T-helper 17 cell (primary cell): ENCODE data around the gene AZI2. TPM values are rescaled to one million over a fixed set of nuclear protein-coding genes. Genes with fewer than 3 reads are reported as not detected.

Experiments used
- ATAC-seq: fragments of 150-1000 bp; cut with Tn5 transposase; 2 replicates; pipeline ENCODE4 v1.10.0; 2021; ENCODE audit warnings: mild to moderate bottlenecking, moderate library complexity
- DNase-seq, 3 donors: peaks; one replicate each; pipeline versions ENCODE4 v3.0.0 to v3.0.0-alpha.2; 2020 to 2021
- H3K9me3 ChIP-seq: one replicate; pipeline ENCODE4 v1.7.0; 2013; ENCODE audit warnings: low read length, mild to moderate bottlenecking; ENCODE audit not compliant: control insufficient read depth, poor library complexity, severe bottlenecking
- H3K27ac Mint-ChIP-seq: one replicate; pipeline ENCODE4 v1.8.0; 2022; ENCODE audit warnings: mild to moderate bottlenecking, moderate library complexity, mixed read lengths
- H3K27me3 Mint-ChIP-seq: one replicate; pipeline ENCODE4 v1.8.0; 2022; ENCODE audit warnings: mixed read lengths
- H3K36me3 Mint-ChIP-seq: one replicate; pipeline ENCODE4 v1.8.0; 2022; ENCODE audit warnings: low read depth, mixed read lengths
- H3K4me1 Mint-ChIP-seq: one replicate; pipeline ENCODE4 v1.8.0; 2022; ENCODE audit warnings: mild to moderate bottlenecking, mixed read lengths
- H3K4me3 Mint-ChIP-seq: one replicate; pipeline ENCODE4 v1.8.0; 2022; ENCODE audit warnings: mild to moderate bottlenecking, moderate library complexity, mixed read lengths
- total RNA-seq, 4 donors: library from RNA in 2 of 4; stranded (reverse) in 2 of 4; gene quantifications; one replicate each; pipeline ENCODE4 v1.2.3 and lab custom pipeline; 2022 to 2026

The AZI2 gene
- total RNA-seq, 2 donors from 2014 or later, result 27.0 to 28.1 TPM

DNA sequence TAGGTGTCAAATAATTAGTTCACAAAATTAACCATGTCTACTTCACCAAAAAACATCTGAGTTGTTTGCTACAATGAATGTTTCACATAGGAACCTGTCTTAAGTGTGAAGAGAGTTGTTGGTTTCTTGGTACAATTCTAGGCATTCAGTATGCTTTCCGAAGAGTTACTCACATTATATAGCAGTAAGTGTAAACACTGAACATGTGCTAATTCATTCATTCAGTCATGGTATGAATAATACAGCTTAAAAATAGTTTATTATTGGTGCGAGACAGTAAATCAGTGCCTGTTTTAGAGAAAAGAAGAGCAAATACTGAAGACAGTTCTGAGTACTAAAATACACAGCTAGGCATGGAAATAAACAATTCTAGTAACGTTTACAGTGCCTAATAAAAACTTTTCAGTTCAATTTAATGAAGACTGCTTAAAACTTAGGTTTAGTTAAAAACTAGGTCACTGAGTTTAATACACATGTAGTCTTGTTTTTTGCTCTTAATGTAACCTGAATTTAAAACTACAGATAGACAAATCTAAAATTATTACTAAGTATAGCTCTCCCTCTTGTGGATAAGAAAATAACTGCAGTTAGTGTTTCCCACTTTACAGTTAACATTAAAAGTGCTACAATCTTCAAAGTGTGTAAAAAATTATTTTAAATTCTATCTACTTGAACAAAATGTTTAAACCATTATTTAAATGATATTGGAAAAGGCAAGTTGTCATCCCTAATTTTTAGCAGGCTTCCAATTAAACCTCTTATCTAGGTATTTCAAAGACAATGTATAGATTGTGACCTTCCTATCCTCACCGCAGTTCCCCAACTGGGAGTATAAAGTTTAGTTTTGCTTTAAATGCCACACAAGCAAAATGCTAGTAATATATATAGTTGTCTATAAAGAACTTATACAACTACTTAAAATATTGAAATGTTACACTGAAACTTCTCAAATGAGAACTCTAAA, 20.2 kb downstream of the AZI2 start:
- no peak for DNase-seq

DNA sequence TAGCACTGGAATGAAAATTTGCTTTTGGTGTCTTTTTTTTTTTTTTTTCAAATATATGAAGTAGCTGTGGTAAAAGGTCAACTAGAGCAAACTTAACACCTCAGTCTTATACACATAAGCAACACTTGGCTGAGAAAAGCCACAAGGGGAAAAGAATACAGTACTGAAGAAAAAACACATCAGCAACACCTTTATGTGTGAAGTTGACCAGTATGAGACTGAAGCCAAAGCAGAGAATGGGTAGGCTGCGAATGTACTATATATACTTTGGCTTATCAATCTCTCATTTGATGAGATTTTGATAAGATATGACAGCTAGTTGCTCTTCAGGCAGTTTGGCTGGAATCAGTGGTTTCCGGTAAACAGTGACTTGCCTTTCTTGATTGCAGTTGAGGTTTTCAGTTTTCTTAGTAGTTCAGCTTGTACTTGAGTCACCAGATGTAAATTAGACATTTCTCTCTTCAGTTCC, 22.1 kb downstream of the AZI2 start:
- DNase-seq (no peak), ATAC-seq (peak; percentile 82)
- Mint-ChIP-seq H3K4me3 (no peak overlapping the region), H3K4me1 (peaks cover 11% of the 10 kb centered on the region), H3K27me3 (no peaks in the 10 kb centered on the region), H3K27ac (no peak overlapping the region), H3K36me3 (no peaks in the 10 kb centered on the region)
- no peaks in the 10 kb centered on the region for H3K9me3 ChIP-seq

More for the DNA sequence above, 20.2 kb downstream of the AZI2 start:
- no peaks in the 10 kb centered on the region for H3K36me3 Mint-ChIP-seq
- H3K9me3 ChIP-seq, result no peaks in the 10 kb centered on the region
- peak; percentile 66 for ATAC-seq
- H3K4me3 Mint-ChIP-seq, result no peak overlapping the region
- H3K27ac Mint-ChIP-seq, result no peak overlapping the region
- no peaks in the 10 kb centered on the region for H3K27me3 Mint-ChIP-seq
- peaks cover 9% of the 10 kb centered on the region for H3K4me1 Mint-ChIP-seq

DNA sequence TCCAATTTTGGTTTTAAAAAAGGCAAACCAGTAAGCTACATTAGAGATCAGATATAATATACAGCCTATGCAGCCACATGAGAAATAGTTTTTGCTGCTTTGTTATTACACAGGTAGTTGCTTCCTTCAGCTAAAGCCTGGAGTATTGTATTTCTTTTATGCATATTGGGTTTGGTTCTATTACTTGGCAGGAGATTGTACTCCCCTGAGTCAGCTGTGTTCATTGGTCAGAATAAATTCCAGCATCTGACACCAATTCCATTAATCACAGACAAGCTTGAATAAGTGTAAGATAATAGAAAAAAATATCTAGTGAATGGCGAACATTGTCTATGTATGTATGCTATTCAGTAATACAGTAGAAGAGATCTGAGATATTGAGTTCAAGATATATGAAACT, 26.2 kb downstream of the AZI2 start:
- no peaks in the 10 kb centered on the region for H3K9me3 ChIP-seq
- no peaks in the 10 kb centered on the region for H3K27me3 Mint-ChIP-seq
- H3K4me3 Mint-ChIP-seq, result no peak overlapping the region
- no peak for DNase-seq
- no peak for ATAC-seq
- peaks cover 24% of the 10 kb centered on the region for H3K4me1 Mint-ChIP-seq
- no peak overlapping the region for H3K27ac Mint-ChIP-seq
- H3K36me3 Mint-ChIP-seq, result peaks cover 5% of the 10 kb centered on the region

DNA sequence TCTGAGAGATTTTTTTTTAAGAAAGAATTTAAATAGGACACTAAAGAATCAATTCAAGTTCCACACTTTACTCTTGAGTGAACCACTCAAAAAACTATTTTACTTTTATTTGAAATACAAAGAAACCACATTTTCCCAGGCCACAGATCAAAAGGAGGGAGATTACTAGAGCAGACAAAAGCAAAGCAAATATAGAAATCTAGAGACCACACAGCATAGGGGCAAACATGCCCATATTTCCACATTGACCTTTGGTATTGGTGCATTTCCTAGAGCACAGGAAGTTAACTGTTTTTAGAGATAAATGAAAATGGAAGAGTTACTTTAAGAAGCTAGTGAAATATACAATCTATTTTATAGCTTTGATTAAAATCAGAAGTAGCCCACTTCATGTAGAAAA, 27.6 kb downstream of the AZI2 start:
- no peaks in the 10 kb centered on the region for H3K27me3 Mint-ChIP-seq
- H3K36me3 Mint-ChIP-seq, result peaks cover 5% of the 10 kb centered on the region
- no peak overlapping the region for H3K27ac Mint-ChIP-seq
- no peaks in the 10 kb centered on the region for H3K9me3 ChIP-seq
- no peak overlapping the region for H3K4me3 Mint-ChIP-seq
- no peak for DNase-seq
- no peak for ATAC-seq
- H3K4me1 Mint-ChIP-seq, result peaks cover 21% of the 10 kb centered on the region

DNA sequence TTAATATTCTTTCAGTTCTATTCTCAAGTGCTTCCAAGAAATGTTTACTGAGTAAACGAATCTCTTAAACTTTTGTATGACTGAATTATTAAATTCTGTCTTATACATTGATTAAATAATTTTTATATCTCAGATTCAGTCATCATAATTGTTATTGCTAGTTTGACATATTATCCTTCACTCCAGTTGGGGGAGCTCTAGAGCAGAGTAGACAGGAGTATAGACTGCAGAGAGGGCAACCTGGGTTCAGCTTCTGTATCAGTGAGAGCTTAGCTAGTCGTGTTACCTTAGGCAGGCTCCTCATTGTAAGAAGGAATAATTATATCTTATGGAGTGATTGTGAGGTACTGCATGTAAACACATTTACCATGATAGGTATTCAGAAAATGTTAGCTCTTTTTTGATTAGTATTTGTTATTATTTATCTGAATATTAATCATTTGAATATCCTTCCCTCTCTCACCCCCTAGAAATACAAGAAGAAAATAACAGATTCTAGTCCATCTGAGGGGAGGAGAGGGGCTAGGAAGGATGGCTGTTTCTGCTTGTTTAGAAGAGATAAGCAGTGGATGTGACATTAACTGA, 31.1 kb downstream of the AZI2 start:
- Mint-ChIP-seq H3K4me1 (peaks cover 17% of the 10 kb centered on the region), H3K4me3 (no peak overlapping the region), H3K27me3 (no peaks in the 10 kb centered on the region), H3K36me3 (peaks cover 5% of the 10 kb centered on the region), H3K27ac (no peak overlapping the region)
- DNase-seq, result peak in 1 of 3 donors; percentile 16
- ATAC-seq, result peak; percentile 97
- no peaks in the 10 kb centered on the region for H3K9me3 ChIP-seq

DNA sequence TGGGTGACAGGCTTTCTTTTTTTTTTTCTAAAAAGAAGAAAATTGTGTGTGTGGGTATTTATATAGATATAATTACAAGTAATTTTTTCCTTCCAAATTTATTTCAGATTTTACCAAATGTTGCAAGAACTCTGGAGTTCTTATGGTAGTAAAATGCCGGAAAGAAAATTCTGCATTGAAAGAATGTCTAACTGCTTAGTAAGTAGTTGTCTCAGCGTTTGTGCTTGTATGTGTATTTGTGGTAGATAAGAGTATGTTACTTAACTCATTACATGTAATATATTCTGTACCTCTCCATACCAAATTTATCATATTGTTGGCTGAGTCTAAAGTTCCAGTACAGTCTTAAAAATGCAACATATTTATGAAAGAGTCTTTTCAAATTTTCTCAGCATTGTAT, 32.4 kb downstream of the AZI2 start:
- peaks cover 5% of the 10 kb centered on the region for H3K36me3 Mint-ChIP-seq
- no peak for ATAC-seq
- DNase-seq, result no peak
- no peak overlapping the region for H3K27ac Mint-ChIP-seq
- H3K27me3 Mint-ChIP-seq, result no peaks in the 10 kb centered on the region
- peaks cover 15% of the 10 kb centered on the region for H3K4me1 Mint-ChIP-seq
- H3K9me3 ChIP-seq, result no peaks in the 10 kb centered on the region
- H3K4me3 Mint-ChIP-seq, result no peak overlapping the region

DNA sequence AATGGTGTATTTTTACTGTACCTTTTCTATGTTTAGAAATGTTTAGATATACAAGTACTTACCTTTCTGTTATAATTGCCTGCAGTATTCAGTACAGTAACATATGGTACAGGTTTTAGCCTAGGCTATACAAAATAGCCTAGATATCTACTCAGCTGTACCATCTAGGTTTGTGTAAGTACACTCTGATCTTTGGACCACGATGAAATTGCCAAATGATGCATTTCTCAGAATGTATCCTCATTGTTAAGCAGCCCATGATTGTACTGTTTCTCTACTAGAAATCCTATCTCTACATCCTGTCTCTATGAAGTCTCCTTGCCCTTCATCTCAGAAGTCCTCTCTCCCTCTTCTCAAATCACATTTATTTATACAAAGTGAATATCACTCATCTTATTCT, 32.9 kb downstream of the AZI2 start:
- H3K4me1 Mint-ChIP-seq, result peaks cover 11% of the 10 kb centered on the region
- no peak overlapping the region for H3K27ac Mint-ChIP-seq
- H3K27me3 Mint-ChIP-seq, result no peaks in the 10 kb centered on the region
- ATAC-seq (no peak), DNase-seq (no peak)
- H3K36me3 Mint-ChIP-seq, result peaks cover 5% of the 10 kb centered on the region
- no peaks in the 10 kb centered on the region for H3K9me3 ChIP-seq
- no peak overlapping the region for H3K4me3 Mint-ChIP-seq

DNA sequence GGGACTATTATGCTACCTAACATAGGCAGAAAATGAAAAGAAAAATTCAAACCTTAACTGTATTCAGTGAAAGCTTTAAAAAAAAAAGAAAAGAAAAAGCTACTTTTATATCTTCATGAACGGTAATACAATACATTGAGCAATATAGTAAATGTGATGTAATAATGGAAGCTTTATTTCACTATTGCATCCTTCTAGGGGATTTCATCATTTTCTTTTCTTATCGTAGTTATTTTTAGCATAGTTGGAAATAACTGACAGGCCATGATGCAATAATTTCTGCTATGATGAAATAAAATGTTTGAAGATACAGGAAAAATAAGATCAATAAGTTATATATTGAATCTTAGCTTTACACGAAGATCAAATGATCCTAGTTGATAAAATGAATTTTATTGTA, 40.4 kb downstream of the AZI2 start:
- DNase-seq (no peak), ATAC-seq (no peak)
- H3K27ac Mint-ChIP-seq, result no peak overlapping the region
- H3K36me3 Mint-ChIP-seq, result peaks cover 2% of the 10 kb centered on the region
- H3K9me3 ChIP-seq, result no peaks in the 10 kb centered on the region
- H3K4me1 Mint-ChIP-seq, result peaks cover 8% of the 10 kb centered on the region
- no peak overlapping the region for H3K4me3 Mint-ChIP-seq
- no peaks in the 10 kb centered on the region for H3K27me3 Mint-ChIP-seq

DNA sequence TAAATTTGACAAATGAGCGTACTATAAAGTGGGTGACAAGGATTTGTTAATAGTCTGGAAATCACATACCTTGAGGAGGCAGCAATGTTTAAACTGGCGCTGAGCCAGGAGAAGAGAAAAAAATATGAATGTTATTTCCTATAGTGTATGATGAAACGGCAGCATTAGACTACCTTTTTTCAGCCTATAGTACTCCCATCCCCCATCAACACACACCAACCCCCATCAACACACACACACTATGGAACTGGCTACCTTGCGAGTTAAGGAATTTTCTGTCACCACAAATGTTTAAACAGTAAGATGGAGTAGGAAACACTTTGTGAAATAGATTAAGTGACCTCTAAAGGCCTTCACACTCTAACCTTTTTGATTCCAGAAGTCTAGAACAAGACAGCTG, 46.9 kb downstream of the AZI2 start:
- Mint-ChIP-seq H3K36me3 (no peaks in the 10 kb centered on the region), H3K27me3 (no peaks in the 10 kb centered on the region), H3K27ac (no peak overlapping the region), H3K4me3 (no peak overlapping the region), H3K4me1 (peaks cover 4% of the 10 kb centered on the region)
- H3K9me3 ChIP-seq, result no peaks in the 10 kb centered on the region
- no peak for ATAC-seq
- no peak for DNase-seq

DNA sequence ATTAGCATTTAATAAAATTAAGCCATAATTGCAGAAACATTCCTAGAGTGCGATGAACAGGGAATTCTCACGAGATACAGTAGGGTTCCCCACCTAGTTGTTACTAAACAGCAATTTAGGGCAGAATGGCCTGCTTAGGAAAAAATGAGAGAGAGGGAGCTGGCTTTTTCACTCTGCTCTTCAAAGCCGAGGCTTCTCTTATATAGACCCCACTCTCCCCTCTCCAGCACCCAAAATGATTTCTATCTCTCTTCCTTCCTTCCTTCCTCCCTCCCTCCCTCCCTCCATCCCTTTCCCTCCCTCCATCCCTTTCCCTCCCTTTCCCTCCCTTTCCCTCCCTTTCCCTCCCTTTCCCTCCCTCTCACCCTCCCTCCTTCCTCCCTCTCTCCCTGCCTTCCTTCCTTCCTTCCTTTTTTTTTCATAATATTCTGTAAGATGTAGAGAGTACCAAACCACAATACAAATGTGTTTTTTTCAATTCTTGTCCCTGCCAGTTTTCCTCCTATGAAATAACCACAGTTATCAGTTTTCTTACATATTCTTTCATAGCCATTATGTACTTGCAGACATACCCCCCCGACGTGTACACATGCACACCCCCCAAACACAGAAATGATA, 48.2 kb downstream of the AZI2 start:
- Mint-ChIP-seq H3K36me3 (peaks cover under 1% of the 10 kb centered on the region), H3K4me1 (peaks cover 7% of the 10 kb centered on the region), H3K27ac (no peak overlapping the region), H3K4me3 (no peak overlapping the region), H3K27me3 (no peaks in the 10 kb centered on the region)
- ATAC-seq, result no peak
- DNase-seq, result no peak
- H3K9me3 ChIP-seq, result no peaks in the 10 kb centered on the region

DNA sequence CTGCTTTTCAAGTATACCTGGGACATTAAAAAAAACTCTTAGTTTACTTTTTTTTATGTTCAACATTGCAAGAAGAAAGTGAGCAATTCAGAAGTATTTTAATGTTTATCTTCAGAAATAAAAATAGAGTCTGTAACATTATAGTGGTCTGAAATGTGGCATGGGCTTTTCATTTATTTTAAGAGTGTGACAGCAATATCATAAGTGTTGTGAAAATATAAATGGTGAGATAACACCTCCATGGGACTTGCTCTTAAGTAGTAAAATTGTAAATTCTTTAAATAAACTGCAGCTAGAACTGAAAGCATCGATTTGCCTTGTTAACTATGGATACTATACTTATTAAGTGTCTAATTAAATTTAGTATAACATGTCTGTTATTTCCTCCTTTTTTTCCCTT, 48.9 kb downstream of the AZI2 start:
- Mint-ChIP-seq H3K4me1 (peaks cover 9% of the 10 kb centered on the region), H3K36me3 (peaks cover 2% of the 10 kb centered on the region)

DNA sequence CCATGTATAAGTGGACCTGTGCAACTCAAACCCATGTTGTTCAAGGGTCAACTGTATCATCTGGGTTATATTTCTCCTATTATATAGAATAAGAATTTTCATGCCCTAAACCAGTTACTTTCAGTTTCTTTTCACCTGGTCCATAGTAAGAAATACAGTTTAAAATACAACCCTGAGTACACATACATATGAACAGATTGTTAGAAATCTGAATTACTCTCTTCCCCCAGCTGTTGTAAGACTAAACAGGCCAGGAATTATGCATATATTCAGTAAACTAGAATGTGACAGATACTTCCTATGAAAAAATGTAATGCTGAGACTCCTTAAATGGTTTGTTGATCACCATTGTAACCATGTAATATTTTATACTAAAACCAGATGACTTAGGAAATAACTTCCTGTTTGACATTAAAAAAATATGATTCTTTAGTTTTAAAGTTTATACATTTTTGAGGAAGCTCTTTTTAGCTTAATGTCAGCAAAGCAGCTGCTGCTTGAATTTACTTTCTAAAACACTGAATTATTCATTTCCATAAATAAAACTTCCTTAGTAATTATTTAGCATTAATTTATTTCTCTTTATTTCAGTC, 52.6 kb downstream of the AZI2 start:
- no peaks in the 10 kb centered on the region for H3K9me3 ChIP-seq
- Mint-ChIP-seq H3K4me3 (peak overlapping the region; percentile 45), H3K36me3 (peaks cover 5% of the 10 kb centered on the region), H3K4me1 (peaks cover 19% of the 10 kb centered on the region), H3K27me3 (no peaks in the 10 kb centered on the region), H3K27ac (peak overlapping the region; percentile 19)
- DNase-seq (no peak), ATAC-seq (no peak)

More for the DNA sequence above, 48.9 kb downstream of the AZI2 start:
- no peaks in the 10 kb centered on the region for H3K9me3 ChIP-seq
- Mint-ChIP-seq H3K27ac (no peak overlapping the region), H3K4me3 (no peak overlapping the region), H3K27me3 (no peaks in the 10 kb centered on the region)
- no peak for DNase-seq
- ATAC-seq, result no peak
